ENCODE data around the gene KCTD1.

KCTD1 gene

DNA sequence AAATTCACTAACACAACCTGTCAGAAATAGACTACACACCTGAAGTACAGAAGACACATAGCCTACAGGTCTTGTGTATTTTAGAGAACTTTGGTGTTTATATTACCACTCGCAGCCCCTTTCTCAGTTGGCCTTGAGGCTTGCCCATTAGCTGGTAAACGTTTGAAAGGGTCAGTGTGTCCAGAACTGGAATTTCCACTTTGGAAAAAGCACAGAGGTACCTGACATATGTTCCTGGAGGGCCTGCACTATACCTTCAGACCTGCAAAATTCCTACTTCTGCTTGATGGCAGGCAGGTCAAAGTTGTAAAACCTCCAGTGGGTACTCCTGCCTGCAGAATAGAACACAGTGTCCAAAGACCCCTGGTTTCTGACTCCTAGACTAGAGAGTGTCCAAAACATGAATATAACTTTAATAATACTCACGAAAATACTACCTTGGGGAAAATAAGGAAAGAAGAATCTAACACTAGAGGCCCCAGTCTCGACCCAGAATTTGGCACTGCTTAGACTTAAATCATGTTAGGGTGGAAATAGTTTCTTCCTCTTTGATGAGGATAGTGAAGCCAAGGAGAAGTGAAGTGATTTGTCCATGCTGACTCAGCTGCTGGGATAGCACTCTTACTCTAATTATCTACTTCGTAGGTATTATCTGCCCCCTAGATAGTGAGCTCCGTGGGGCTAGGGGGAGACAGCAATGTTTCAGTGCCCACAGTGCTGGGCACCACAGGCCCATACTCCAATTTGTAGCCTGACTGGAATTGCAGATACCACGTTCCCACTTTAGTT, 2.8 kb downstream of the KCTD1 start:
- DNase-seq (ENCODE audit: low read depth in 1 of 2, low spot score in 1 of 2): no peak
- Histone ChIP-seq H3K4me3 (replicated peaks; ENCODE audit: insufficient read depth, low read length) (no peak overlapping the region), H3K27ac (replicated peaks) (no peak overlapping the region), H3K27me3 (ENCODE audit: insufficient read depth, poor library complexity, severe bottlenecking) (peaks cover 14% of the 10 kb centered on the region)
- TF ChIP-seq GABPA (IDR thresholded peaks at IDR 0.05; ENCODE audit: low read depth) (no peak), SPI1 (IDR thresholded peaks at IDR 0.05; ENCODE audit: borderline replicate concordance, low read depth) (no peak), POLR2AphosphoS5 (IDR thresholded peaks at IDR 0.05; ENCODE audit: low read depth) (no peak)
- TF ChIP-seq, protein P1, sequence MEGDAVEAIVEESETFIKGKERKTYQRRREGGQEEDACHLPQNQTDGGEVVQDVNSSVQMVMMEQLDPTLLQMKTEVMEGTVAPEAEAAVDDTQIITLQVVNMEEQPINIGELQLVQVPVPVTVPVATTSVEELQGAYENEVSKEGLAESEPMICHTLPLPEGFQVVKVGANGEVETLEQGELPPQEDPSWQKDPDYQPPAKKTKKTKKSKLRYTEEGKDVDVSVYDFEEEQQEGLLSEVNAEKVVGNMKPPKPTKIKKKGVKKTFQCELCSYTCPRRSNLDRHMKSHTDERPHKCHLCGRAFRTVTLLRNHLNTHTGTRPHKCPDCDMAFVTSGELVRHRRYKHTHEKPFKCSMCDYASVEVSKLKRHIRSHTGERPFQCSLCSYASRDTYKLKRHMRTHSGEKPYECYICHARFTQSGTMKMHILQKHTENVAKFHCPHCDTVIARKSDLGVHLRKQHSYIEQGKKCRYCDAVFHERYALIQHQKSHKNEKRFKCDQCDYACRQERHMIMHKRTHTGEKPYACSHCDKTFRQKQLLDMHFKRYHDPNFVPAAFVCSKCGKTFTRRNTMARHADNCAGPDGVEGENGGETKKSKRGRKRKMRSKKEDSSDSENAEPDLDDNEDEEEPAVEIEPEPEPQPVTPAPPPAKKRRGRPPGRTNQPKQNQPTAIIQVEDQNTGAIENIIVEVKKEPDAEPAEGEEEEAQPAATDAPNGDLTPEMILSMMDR (IDR thresholded peaks at IDR 0.05; ENCODE audit: insufficient read depth, low read length): no peak
- TF ChIP-seq, protein P2, sequence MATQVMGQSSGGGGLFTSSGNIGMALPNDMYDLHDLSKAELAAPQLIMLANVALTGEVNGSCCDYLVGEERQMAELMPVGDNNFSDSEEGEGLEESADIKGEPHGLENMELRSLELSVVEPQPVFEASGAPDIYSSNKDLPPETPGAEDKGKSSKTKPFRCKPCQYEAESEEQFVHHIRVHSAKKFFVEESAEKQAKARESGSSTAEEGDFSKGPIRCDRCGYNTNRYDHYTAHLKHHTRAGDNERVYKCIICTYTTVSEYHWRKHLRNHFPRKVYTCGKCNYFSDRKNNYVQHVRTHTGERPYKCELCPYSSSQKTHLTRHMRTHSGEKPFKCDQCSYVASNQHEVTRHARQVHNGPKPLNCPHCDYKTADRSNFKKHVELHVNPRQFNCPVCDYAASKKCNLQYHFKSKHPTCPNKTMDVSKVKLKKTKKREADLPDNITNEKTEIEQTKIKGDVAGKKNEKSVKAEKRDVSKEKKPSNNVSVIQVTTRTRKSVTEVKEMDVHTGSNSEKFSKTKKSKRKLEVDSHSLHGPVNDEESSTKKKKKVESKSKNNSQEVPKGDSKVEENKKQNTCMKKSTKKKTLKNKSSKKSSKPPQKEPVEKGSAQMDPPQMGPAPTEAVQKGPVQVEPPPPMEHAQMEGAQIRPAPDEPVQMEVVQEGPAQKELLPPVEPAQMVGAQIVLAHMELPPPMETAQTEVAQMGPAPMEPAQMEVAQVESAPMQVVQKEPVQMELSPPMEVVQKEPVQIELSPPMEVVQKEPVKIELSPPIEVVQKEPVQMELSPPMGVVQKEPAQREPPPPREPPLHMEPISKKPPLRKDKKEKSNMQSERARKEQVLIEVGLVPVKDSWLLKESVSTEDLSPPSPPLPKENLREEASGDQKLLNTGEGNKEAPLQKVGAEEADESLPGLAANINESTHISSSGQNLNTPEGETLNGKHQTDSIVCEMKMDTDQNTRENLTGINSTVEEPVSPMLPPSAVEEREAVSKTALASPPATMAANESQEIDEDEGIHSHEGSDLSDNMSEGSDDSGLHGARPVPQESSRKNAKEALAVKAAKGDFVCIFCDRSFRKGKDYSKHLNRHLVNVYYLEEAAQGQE (IDR thresholded peaks at IDR 0.05; ENCODE audit: insufficient replicate concordance, low read depth): no peak

DNA sequence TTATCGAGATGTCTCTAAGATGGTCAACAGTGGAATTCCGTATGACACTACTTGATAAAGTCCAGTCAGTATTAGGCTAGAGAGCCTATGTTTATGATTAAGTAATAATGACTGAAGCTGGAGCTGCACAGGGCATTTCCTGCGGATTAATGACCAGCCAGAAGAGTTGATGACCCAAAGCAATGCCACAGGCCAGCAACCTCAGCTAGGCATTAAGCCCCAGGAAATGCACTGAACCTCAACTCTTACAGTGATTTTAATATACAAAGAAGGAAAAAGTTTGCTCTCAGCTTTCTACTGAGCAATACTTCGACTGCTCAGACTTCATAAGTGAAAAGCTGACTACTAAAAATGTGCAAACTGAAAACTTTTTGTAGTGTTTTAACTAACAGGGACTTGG, 3.9 kb downstream of the KCTD1 start:
- Histone ChIP-seq H3K27ac (replicated peaks) (no peak overlapping the region), H3K27me3 (ENCODE audit: insufficient read depth, poor library complexity, severe bottlenecking) (peaks cover 3% of the 10 kb centered on the region), H3K4me3 (replicated peaks; ENCODE audit: insufficient read depth, low read length) (no peak overlapping the region)
- no peak for DNase-seq (ENCODE audit: low read depth in 1 of 2, low spot score in 1 of 2)
- TF ChIP-seq GABPA (IDR thresholded peaks at IDR 0.05; ENCODE audit: low read depth) (no peak), POLR2AphosphoS5 (IDR thresholded peaks at IDR 0.05; ENCODE audit: low read depth) (no peak), SPI1 (IDR thresholded peaks at IDR 0.05; ENCODE audit: borderline replicate concordance, low read depth) (no peak)
- TF ChIP-seq, protein P2 (IDR thresholded peaks at IDR 0.05; ENCODE audit: insufficient replicate concordance, low read depth): no peak
- TF ChIP-seq, protein P1 (IDR thresholded peaks at IDR 0.05; ENCODE audit: insufficient read depth, low read length): no peak

DNA sequence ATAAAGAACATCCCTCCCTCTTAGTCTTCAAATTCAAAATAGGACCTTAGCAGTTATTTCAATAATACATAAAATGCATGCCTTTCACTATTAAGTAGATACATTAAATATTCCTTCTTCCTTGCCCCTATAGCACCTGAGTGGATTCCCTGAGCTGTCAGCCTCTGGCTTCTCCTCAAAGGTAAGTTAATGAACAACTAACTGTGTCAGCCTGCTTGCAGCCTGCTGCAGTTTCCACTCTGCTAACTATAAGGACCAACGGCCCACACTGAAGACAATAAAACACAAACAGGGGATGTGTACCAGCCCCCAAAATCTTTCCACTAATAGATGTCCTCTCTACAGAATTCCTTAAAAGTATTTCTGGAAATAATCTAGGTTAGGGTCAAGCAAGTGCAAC, 5.0 kb downstream of the KCTD1 start:
- H3K27me3 ChIP-seq (ENCODE audit: insufficient read depth, poor library complexity, severe bottlenecking): no peaks in the 10 kb centered on the region
- H3K27ac ChIP-seq (replicated peaks): no peak overlapping the region
- TF ChIP-seq GABPA (IDR thresholded peaks at IDR 0.05; ENCODE audit: low read depth) (no peak), SPI1 (IDR thresholded peaks at IDR 0.05; ENCODE audit: borderline replicate concordance, low read depth) (no peak), POLR2AphosphoS5 (IDR thresholded peaks at IDR 0.05; ENCODE audit: low read depth) (no peak)
- TF ChIP-seq, protein P1 (IDR thresholded peaks at IDR 0.05; ENCODE audit: insufficient read depth, low read length): no peak
- TF ChIP-seq, protein P2 (IDR thresholded peaks at IDR 0.05; ENCODE audit: insufficient replicate concordance, low read depth): no peak
- H3K4me3 ChIP-seq (replicated peaks; ENCODE audit: insufficient read depth, low read length): no peak overlapping the region
- DNase-seq (ENCODE audit: low read depth in 1 of 2, low spot score in 1 of 2): no peak
